GM12878 (cell line): ENCODE data around the gene TPD52L2. TPM values are rescaled to one million over a fixed set of nuclear protein-coding genes. Genes with fewer than 3 reads are reported as not detected.

ENCODE experiments used
- DPF2 ChIP-seq: fragments of 450-650 bp; IDR thresholded peaks from 2 replicates; pipeline ENCODE4 v1.6.1; 2017; ENCODE audit warnings: mild to moderate bottlenecking
- FOXM1 ChIP-seq: IDR thresholded peaks from 2 replicates; pipeline ENCODE4 v1.6.1; 2012; ENCODE audit warnings: low read depth, mild to moderate bottlenecking, inconsistent platforms, low read length, moderate library complexity
- MYC ChIP-seq: IDR thresholded peaks from 2 replicates; pipeline ENCODE4 v1.6.1; 2011; ENCODE audit warnings: mild to moderate bottlenecking, low read length, moderate library complexity, inconsistent platforms; ENCODE audit not compliant: insufficient read depth, insufficient replicate concordance, insufficient read length, severe bottlenecking
- NKRF ChIP-seq: fragments of 450-650 bp; conservative IDR thresholded peaks from 2 replicates; pipeline ENCODE4 v1.6.1; 2017; ENCODE audit warnings: mild to moderate bottlenecking, moderate library complexity
- ZNF622 ChIP-seq: fragments of 450-650 bp; IDR thresholded peaks from 2 replicates; pipeline ENCODE4 v1.6.1; 2017; ENCODE audit warnings: mild to moderate bottlenecking, inconsistent platforms
- ZNF687 ChIP-seq: fragments of 450-650 bp; IDR thresholded peaks from 2 replicates; pipeline ENCODE4 v1.6.1; 2017; ENCODE audit warnings: mild to moderate bottlenecking, moderate library complexity
- polyA plus RNA-seq, 11 experiments: library from polyadenylated mRNA; depleted of rRNA in 4 of 11; unstranded in 6 of 11; stranded (reverse) in 5 of 11; fragments of >200 nt; fragmentation: Nextera tagmentation in 4 of 11; fragmentation: Illumina TruSeq in 1 of 11; extraction: Ambion mirVana in 4 of 11; extraction: Trizol in 1 of 11; gene quantifications; 1 replicate in 1 of 11; 2 replicates in 10 of 11; pipeline versions ENCODE4 v1.2.1 to v1.2.3, GENCODE V29; 2011 to 2016; ENCODE audit warnings: inconsistent platforms in 2 of 11, missing spikeins in 2 of 11, low read depth in 1 of 11
- total RNA-seq, 4 experiments: library from RNA; depleted of rRNA in 3 of 4; stranded (reverse); fragments of >200 nt in 3 of 4; fragmentation: Illumina TruSeq in 1 of 4; extraction: Trizol in 1 of 4; gene quantifications; 2 replicates each; pipeline versions ENCODE4 v1.2.1 to v1.2.3, GENCODE V29; 2013 to 2021

Gene TPD52L2
- total and polyA plus RNA-seq, 10 of the 15 experiments (the other 5 are each of a cell fraction or from before 2014, with no cell fraction given), result 1.6 to 71.0 (median 46.3) TPM

GRCh38 chr20:63829945-63830835, 34.9 kb upstream of the TPD52L2 start (continued):
- 0 out of 2 replicates have a peak, but pooled peaks have one; percentile 20 for TF ChIP-seq NKRF
- no peak for TF ChIP-seq ZNF687
- no peak for TF ChIP-seq MYC
- no peak for TF ChIP-seq ZNF622
- TF ChIP-seq FOXM1, result no peak
- 0 out of 2 replicates have a peak, but pooled peaks have one; percentile 40 for TF ChIP-seq DPF2
